GM23338 (cell line): ENCODE measurements around the gene RNF5. TPM values are rescaled to one million over a fixed set of nuclear protein-coding genes. Genes with fewer than 3 reads are reported as not detected.

Experiments used
- ATAC-seq: fragments of 200-7000 bp; cut with Tn5 transposase; 3 replicates; pipeline ENCODE4 v1.9.1; 2020
- DNase-seq: peaks from one replicate; pipeline ENCODE4 v3.0.0-alpha.2; 2015; ENCODE audit warnings: low spot score
- H2AFZ ChIP-seq: fragments of 200-600 bp; sonication (generic); 2 replicates; pipeline ENCODE4 v1.8.0; 2016; ENCODE audit warnings: antibody characterized with exemption, mild to moderate bottlenecking, moderate library complexity
- H3F3A ChIP-seq: fragments of 200-600 bp; sonication (generic); replicated peaks from 2 replicates; pipeline ENCODE4 v1.8.0; 2017; ENCODE audit warnings: antibody characterized with exemption, mixed run types, low read depth
- H3K27ac ChIP-seq: fragments of 200-600 bp; sonication (generic); 2 replicates; pipeline ENCODE4 v1.6.1; 2016; ENCODE audit warnings: low read depth
- H3K27me3 ChIP-seq: fragments of 200-600 bp; sonication (generic); 2 replicates; pipeline ENCODE4 v1.8.0; 2016; ENCODE audit warnings: mild to moderate bottlenecking, mixed run types, moderate library complexity; ENCODE audit not compliant: insufficient read depth
- H3K36me3 ChIP-seq: fragments of 200-600 bp; sonication (generic); 2 replicates; pipeline ENCODE4 v1.8.0; 2016; ENCODE audit warnings: mild to moderate bottlenecking; ENCODE audit not compliant: insufficient read depth
- H3K4me1 ChIP-seq: fragments of 200-600 bp; sonication (generic); 2 replicates; pipeline ENCODE4 v1.8.0; 2016; ENCODE audit warnings: mild to moderate bottlenecking, moderate library complexity; ENCODE audit not compliant: insufficient read depth
- H3K4me2 ChIP-seq: fragments of 200-600 bp; sonication (generic); 2 replicates; pipeline ENCODE4 v1.7.1; 2017; ENCODE audit warnings: mixed run types
- H3K4me3 ChIP-seq: fragments of 200-600 bp; sonication (generic); 2 replicates; pipeline ENCODE4 v1.6.1; 2016; ENCODE audit warnings: mixed run types
- H3K79me2 ChIP-seq: fragments of 200-600 bp; sonication (generic); replicated peaks from 2 replicates; pipeline ENCODE4 v1.8.0; 2017; ENCODE audit warnings: mild to moderate bottlenecking; ENCODE audit not compliant: insufficient read depth
- H3K9me2 ChIP-seq: fragments of 200-600 bp; sonication (generic); 2 replicates; pipeline ENCODE4 v1.8.0; 2017; ENCODE audit not compliant: insufficient read depth
- H4K20me1 ChIP-seq: fragments of 200-600 bp; sonication (generic); replicated peaks from 2 replicates; pipeline ENCODE4 v1.8.0; 2017; ENCODE audit warnings: mild to moderate bottlenecking; ENCODE audit not compliant: insufficient read depth
- H3K27ac Mint-ChIP-seq: 2 replicates; pipeline ENCODE4 v1.8.0; 2020; ENCODE audit warnings: inconsistent platforms, mild to moderate bottlenecking, moderate library complexity, mixed read lengths
- H3K27me3 Mint-ChIP-seq: 3 replicates; pipeline ENCODE4 v1.8.0; 2022; ENCODE audit warnings: low read depth, mild to moderate bottlenecking, moderate library complexity, mixed read lengths, inconsistent platforms; ENCODE audit not compliant: insufficient read depth, poor library complexity
- H3K36me3 Mint-ChIP-seq: 3 replicates; pipeline ENCODE4 v1.8.0; 2021; ENCODE audit warnings: low read depth, mild to moderate bottlenecking, inconsistent platforms, moderate library complexity, mixed read lengths
- H3K4me1 Mint-ChIP-seq: 3 replicates; pipeline ENCODE4 v1.8.0; 2020; ENCODE audit warnings: mild to moderate bottlenecking, inconsistent platforms, mixed read lengths
- H3K4me3 Mint-ChIP-seq: 3 replicates; pipeline ENCODE4 v1.8.0; 2021; ENCODE audit warnings: moderate library complexity, mild to moderate bottlenecking, inconsistent platforms, mixed read lengths
- H3K9me3 Mint-ChIP-seq: 3 replicates; pipeline ENCODE4 v1.8.0; 2020; ENCODE audit warnings: moderate library complexity, mild to moderate bottlenecking, inconsistent platforms, mixed read lengths
- CREB1 ChIP-seq: fragments of 250-450 bp; sonication (Bioruptor Pico); IDR thresholded peaks from 2 replicates; pipeline ENCODE4 v1.5.0; 2020; ENCODE audit warnings: low read depth, mild to moderate bottlenecking, moderate library complexity
- ETS1 ChIP-seq: IDR thresholded peaks from 2 replicates; pipeline ENCODE4 v1.6.1; 2016; ENCODE audit warnings: antibody characterized with exemption
- EZH2 ChIP-seq: fragments of 200-600 bp; sonication (generic); IDR thresholded peaks from one replicate; pipeline ENCODE4 v1.8.0; 2017; ENCODE audit warnings: antibody characterized with exemption, mild to moderate bottlenecking, low read depth; ENCODE audit not compliant: unreplicated experiment
- EZH2phosphoT487 ChIP-seq: fragments of 200-600 bp; sonication (generic); IDR thresholded peaks from one replicate; pipeline ENCODE4 v1.8.1; 2018; ENCODE audit warnings: antibody characterized with exemption; ENCODE audit not compliant: unreplicated experiment
- JUNB ChIP-seq: IDR thresholded peaks from one replicate; pipeline ENCODE4 v1.6.1; 2016; ENCODE audit warnings: antibody characterized with exemption; ENCODE audit not compliant: unreplicated experiment
- NANOG ChIP-seq: IDR thresholded peaks from 2 replicates; pipeline ENCODE4 v1.6.1; 2016; ENCODE audit warnings: antibody characterized with exemption, borderline replicate concordance
- POLR2AphosphoS5 ChIP-seq: IDR thresholded peaks from 2 replicates; pipeline ENCODE4 v1.6.1; 2016; ENCODE audit warnings: antibody characterized with exemption, low read depth
- REST ChIP-seq: IDR thresholded peaks from one replicate; pipeline ENCODE4 v1.6.1; 2018; ENCODE audit warnings: antibody characterized with exemption; ENCODE audit not compliant: unreplicated experiment
- STAT1 ChIP-seq: IDR thresholded peaks from one replicate; pipeline ENCODE4 v1.6.1; 2016; ENCODE audit warnings: antibody characterized with exemption; ENCODE audit not compliant: unreplicated experiment
- ZNF114 ChIP-seq: fragments of 250-450 bp; sonication (Bioruptor Pico); IDR thresholded peaks from 2 replicates; pipeline ENCODE4 v1.5.0; 2020; ENCODE audit warnings: mild to moderate bottlenecking, moderate library complexity
- ZNF331 ChIP-seq: fragments of 250-450 bp; sonication (Bioruptor Pico); IDR thresholded peaks from 2 replicates; pipeline ENCODE4 v1.5.0; 2020; ENCODE audit warnings: low read depth, mild to moderate bottlenecking, moderate library complexity
- ZNF462 ChIP-seq: fragments of 250-450 bp; sonication (Bioruptor Pico); IDR thresholded peaks from 2 replicates; pipeline ENCODE4 v1.5.0; 2020; ENCODE audit warnings: mild to moderate bottlenecking, moderate library complexity
- polyA plus RNA-seq: library from polyadenylated mRNA; unstranded; fragments of >200 nt; fragmentation: Nextera tagmentation; extraction: Ambion mirVana; gene quantifications from 2 replicates; pipeline ENCODE4 v1.2.1, GENCODE V29; 2016
- total RNA-seq: library from RNA; depleted of rRNA; stranded (reverse); fragments of >200 nt; shearing (Covaris generic); gene quantifications from 2 replicates; pipeline ENCODE4 v1.2.3, GENCODE V29; 2014
- TF ChIP-seq, protein P1 (sequence below), 2 experiments: fragments of 200-600 bp in 1 of 2; sonication (generic) in 1 of 2; conservative IDR thresholded peaks; 2 replicates each; pipeline versions ENCODE4 v1.5.1 to v1.6.1; 2016 to 2017; ENCODE audit warnings: antibody characterized with exemption in 2 of 2, low read depth in 2 of 2, mild to moderate bottlenecking in 2 of 2, moderate library complexity in 1 of 2

The RNF5 gene
- total and polyA plus RNA-seq, 2 experiments from 2014 or later: 119 to 164 TPM

DNA sequence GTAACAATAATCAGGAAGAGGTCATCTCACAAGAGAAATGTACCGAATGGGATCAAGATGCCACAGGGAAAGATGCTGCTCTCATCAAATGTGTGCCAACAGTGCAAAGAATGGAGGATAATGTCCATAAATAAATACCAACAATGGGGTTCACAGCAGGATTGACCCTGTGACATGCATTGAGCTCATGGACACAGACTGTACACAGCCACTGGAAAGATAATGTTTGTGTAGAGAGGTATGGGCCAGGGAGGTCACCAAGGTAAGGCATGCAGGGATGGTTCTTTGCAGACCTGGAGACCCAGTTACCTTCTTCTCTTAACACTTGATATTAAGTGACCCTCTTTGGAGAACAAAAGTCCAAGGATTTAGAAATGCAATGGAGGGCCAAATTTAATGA, 3.8 kb upstream of the RNF5 start:
- peaks cover 22% of the 10 kb centered on the region for H3K4me1 ChIP-seq
- no peak overlapping the region for H2AFZ ChIP-seq
- Mint-ChIP-seq H3K27me3 (peaks cover 22% of the 10 kb centered on the region), H3K27ac (no peak overlapping the region), H3K9me3 (no peaks in the 10 kb centered on the region), H3K4me1 (peaks cover 38% of the 10 kb centered on the region), H3K36me3 (peaks cover 33% of the 10 kb centered on the region), H3K4me3 (peak overlapping the region; percentile 79)
- H3F3A ChIP-seq: 0 out of 2 replicates have a peak, but pooled peaks cover 7% of the 10 kb centered on the region
- H3K4me3 ChIP-seq: no peak overlapping the region
- no peaks in the 10 kb centered on the region for H3K9me2 ChIP-seq
- ATAC-seq (no peak), DNase-seq (no peak)
- no peaks in the 10 kb centered on the region for H3K27me3 ChIP-seq
- TF ChIP-seq EZH2 (no peak), NANOG (no peak), CREB1 (CRISPR knock-in tag) (no peak), POLR2AphosphoS5 (no peak), JUNB (no peak), EZH2phosphoT487 (no peak), ETS1 (no peak), STAT1 (no peak), REST (no peak), ZNF114 (CRISPR knock-in tag) (no peak), ZNF462 (no peak), ZNF331 (CRISPR knock-in tag) (no peak)
- TF ChIP-seq, protein P1, sequence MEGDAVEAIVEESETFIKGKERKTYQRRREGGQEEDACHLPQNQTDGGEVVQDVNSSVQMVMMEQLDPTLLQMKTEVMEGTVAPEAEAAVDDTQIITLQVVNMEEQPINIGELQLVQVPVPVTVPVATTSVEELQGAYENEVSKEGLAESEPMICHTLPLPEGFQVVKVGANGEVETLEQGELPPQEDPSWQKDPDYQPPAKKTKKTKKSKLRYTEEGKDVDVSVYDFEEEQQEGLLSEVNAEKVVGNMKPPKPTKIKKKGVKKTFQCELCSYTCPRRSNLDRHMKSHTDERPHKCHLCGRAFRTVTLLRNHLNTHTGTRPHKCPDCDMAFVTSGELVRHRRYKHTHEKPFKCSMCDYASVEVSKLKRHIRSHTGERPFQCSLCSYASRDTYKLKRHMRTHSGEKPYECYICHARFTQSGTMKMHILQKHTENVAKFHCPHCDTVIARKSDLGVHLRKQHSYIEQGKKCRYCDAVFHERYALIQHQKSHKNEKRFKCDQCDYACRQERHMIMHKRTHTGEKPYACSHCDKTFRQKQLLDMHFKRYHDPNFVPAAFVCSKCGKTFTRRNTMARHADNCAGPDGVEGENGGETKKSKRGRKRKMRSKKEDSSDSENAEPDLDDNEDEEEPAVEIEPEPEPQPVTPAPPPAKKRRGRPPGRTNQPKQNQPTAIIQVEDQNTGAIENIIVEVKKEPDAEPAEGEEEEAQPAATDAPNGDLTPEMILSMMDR (conservative IDR thresholded peaks at IDR 0.05; ENCODE audit: low read depth in 2 of 2): no peak
- H3K36me3 ChIP-seq: no peaks in the 10 kb centered on the region
- no peak overlapping the region for H3K27ac ChIP-seq
- H3K79me2 ChIP-seq: peaks cover 51% of the 10 kb centered on the region
- H4K20me1 ChIP-seq: peaks cover 19% of the 10 kb centered on the region; the same call in 1 of the 2 replicates
- peak overlapping the region; percentile 85; the same call in 1 of the 2 replicates for H3K4me2 ChIP-seq
